A172 (cell line): ENCODE data around the gene TTC39A. TPM values are rescaled to one million over a fixed set of nuclear protein-coding genes. Genes with fewer than 3 reads are reported as not detected.

ENCODE experiments used
- DNase-seq: peaks from one replicate; pipeline ENCODE4 v3.0.0-alpha.2; 2015; ENCODE audit warnings: low spot score
- total RNA-seq: library from RNA; depleted of rRNA; stranded (reverse); fragments of >200 nt; shearing (Covaris generic); gene quantifications from 2 replicates; pipeline ENCODE4 v1.2.3, GENCODE V29; 2014

Gene TTC39A
- total RNA-seq, 1 experiment from 2014 or later: 5.8 TPM

- DNase-seq: no peak
Measured at GRCh38 chr1:51314974-51315373, 15.4 kb downstream of the TTC39A start.

DNA sequence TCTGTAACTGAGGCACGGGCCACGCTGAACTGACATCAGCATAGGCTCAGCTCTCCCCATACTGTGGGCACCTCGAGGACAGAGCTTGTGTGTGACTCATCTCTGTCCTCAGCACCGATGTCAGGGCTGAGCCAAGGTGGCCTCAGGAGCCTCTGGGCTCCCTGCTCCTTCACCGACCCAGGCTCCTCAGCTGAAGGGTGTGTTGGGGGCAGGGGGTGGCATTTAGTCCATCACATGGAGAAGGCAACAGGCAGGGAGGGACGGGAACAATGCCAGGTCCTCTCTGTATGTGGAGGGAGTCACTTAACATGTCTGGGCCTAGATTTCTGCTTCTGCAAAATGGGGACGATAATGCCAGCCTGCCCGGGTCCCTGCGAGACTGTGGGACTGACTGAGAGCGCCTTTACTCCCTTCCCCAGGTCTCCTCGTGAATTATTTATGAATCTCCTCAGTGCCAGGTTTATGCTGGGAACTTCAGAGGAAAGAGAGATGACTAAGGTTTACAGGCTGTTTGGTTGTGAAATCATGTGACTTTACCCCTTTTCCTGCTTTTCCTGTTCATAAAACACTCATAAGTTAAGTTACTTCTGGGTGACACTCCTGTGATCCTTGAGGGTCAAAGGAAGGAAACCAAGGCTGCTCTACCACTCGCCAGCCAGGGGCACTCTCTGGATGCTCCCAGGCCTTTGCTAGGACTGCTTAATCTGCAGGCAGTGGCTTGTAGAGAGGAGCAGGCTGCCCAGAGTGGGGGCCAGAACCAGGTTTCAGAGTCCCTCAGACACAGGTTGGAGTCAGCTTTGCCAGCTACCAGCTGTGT lies 16.2 kb downstream of the TTC39A start:
- peak; percentile 71 for DNase-seq

DNA sequence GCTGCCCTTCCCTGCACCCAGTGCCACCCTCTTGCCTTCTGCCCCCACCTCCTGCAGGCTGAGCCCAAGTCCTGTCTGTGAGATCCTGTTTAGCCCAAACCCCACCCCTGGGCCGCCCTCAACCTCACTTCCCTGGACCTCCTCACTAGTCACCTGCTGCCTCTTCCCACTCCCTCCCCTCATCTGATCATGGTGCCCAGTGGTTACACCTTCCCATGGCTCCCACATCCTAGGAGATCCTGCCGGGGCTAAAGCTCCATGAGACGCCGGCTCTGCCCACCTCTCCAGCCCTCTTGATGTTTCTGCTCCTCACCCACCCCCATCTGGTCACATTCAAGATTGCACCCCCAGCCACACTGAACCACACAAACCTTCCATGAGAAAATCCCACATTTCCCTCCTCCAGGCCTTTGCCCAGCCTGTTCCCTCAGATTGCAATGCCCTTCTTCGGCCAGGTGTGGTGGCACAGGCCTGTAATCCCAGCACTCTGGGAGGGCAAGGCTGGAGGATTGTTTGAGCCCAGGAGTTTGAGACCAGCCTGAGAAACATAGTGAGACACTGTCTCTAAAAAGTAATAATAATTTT lies 17.0 kb downstream of the TTC39A start:
- DNase-seq: peak; percentile 15

GRCh38 chr1:51312718-51313117 lies 17.6 kb downstream of the TTC39A start:
- no peak for DNase-seq

- no peak for DNase-seq
Measured at GRCh38 chr1:51311826-51312225, 18.5 kb downstream of the TTC39A start.

- DNase-seq: no peak
Measured at GRCh38 chr1:51310871-51311613, 19.3 kb downstream of the TTC39A start.

DNA sequence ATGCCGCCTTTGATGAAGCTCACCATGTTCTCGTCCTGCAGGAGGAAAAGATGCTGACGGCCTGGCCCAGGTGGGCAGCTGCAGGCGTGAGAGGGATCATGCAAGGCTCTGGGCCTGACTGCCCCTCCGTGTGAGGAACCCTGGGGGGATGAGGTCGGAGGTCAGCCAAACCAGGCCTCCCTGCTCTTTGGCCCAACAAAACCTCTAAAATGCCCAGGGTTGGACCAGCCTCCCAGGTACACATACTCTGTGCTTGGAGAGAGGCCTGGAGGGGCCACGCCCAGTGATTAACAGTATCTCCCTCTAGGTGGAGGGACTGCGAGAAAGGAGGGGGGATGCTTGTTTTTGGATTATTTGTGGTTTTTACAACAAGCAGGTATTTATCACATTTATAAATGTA lies 21.1 kb downstream of the TTC39A start:
- no peak for DNase-seq

GRCh38 chr1:51308636-51309035 lies 21.7 kb downstream of the TTC39A start:
- no peak for DNase-seq

- no peak for DNase-seq
Measured at GRCh38 chr1:51306950-51307349, 23.4 kb downstream of the TTC39A start.

DNA sequence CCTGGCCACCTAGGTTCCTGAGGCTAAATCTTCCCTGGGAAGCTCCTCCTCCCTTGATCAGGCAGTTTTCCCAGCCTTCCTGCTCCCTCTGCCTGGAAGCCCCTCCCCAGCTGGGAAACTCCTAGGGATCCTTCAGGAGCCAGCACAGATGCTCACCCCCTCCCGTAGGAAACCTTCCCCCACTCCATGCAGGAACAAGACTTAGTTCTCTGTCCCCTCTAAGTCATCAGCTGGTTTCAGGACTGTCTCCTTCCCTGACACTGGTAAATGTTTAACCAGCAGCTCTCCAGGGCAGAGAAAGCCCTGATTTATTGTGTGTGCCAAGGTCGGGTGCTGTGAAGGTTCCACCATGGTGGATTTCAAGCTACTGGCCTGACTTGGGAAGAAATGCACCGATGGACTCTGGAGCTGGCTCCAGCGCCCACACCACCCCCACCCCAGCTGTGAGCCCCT lies 25.0 kb downstream of the TTC39A start:
- no peak for DNase-seq

- DNase-seq: no peak
Measured at GRCh38 chr1:51304360-51304759, 26.0 kb downstream of the TTC39A start.

DNA sequence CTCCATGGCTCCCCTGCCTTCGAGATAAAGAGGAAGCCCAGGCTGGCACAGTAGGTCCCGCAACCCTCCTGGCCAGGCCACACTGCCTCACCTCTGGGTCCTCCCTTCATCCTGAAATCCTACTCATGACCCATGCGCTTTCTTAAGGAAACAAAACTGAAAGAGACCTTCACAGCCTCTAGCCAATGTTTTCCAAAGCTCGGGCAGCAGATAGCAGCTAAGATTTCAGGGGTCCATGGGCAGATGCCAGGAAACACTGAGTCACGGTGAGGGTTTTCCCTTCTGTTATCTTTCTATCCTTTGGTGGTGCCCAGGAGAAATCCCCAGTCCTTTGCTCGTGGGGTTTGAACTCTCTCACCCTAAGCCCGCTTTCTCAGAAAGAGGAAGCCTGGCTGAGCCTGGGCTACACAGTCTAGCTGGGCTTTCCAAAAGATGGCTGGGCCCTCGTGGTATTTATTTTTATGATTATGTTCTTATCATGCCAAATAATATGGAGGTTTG lies 26.6 kb downstream of the TTC39A start:
- DNase-seq: peak; percentile 22

GRCh38 chr1:51303315-51303714 lies 27.0 kb downstream of the TTC39A start:
- no peak for DNase-seq

DNA sequence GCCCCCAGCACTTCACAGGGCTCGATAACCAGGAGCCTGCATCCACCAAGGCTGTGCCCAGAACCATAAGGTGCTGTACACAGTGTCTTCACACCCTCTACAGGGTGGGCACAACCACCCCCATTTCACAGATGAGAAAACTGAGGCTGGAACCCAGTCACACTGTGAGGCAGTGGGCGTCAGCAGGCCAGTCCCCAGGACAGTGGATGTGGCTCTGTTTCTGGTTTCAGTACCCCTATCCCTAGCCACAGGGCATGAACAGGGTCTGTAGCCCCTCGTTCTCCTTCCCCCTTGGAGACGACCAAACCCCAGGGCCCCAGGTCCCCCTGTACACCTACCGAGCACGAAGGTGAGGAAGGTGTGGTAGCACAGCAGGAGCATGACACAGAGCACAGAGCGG lies 27.6 kb downstream of the TTC39A start:
- DNase-seq: no peak

GRCh38 chr1:51302270-51302669 lies 28.1 kb downstream of the TTC39A start:
- no peak for DNase-seq

GRCh38 chr1:51301844-51302162 lies 28.6 kb downstream of the TTC39A start:
- no peak for DNase-seq

DNA sequence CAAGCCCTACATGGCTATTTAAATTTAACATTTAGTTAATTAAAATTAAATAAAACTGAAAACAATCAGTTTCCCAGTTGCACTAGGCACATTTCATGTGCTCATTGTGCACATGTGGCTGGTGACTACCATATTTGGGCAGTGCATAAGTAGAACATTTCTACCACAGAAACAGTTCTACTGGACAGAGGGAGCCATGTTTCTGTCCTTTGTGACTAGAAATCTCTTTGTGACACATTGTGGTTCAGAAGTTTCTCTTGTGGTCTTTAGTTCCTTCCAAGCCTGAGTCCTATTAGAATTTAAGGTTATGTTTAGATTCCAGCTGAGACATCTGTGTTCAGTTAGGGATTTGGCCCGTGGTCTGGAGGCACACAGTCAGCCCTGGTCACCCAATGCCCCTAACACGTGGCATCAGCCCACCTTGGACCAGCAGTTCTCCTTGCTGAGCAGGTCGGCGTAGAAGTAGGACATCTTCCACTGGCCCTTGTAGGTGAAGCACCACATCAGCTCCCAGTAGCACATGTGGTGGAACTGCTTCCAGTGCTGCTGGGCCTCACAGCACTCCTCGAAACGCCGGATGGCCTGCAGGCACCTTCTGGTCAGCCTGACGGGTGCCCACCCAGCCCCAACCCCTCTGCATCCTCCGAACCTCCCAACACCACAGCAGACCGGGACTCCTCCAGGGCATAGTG lies 29.1 kb downstream of the TTC39A start:
- DNase-seq: no peak

GRCh38 chr1:51299981-51300670 lies 30.2 kb downstream of the TTC39A start:
- DNase-seq: no peak

- no peak for DNase-seq
Measured at GRCh38 chr1:51299185-51299885, 31.0 kb downstream of the TTC39A start.

- DNase-seq: no peak
Measured at GRCh38 chr1:51298322-51298705, 32.0 kb downstream of the TTC39A start.
